Lower lobe of right lung (tissue), 2 donors: ENCODE measurements around the gene DDX43. TPM values are rescaled to one million over a fixed set of nuclear protein-coding genes. Genes with fewer than 3 reads are reported as not detected.

Experiments used
- ATAC-seq, 2 donors: fragments of 200-7000 bp; cut with Tn5 transposase; one replicate each; pipeline ENCODE4 v1.9.1; 2020 to 2022; ENCODE audit warnings: mild to moderate bottlenecking in 2 of 2, moderate library complexity in 2 of 2
- DNase-seq: peaks from one replicate; pipeline ENCODE4 v3.0.0-alpha.2; 2020
- H3K27ac ChIP-seq: fragments of 200-600 bp; one replicate; pipeline ENCODE4 v1.8.0; 2022
- H3K27me3 ChIP-seq: fragments of 200-600 bp; one replicate; pipeline ENCODE4 v1.8.0; 2022; ENCODE audit warnings: low read depth
- H3K36me3 ChIP-seq: fragments of 200-600 bp; one replicate; pipeline ENCODE4 v1.8.0; 2022; ENCODE audit warnings: mild to moderate bottlenecking
- H3K4me1 ChIP-seq: fragments of 200-600 bp; one replicate; pipeline ENCODE4 v1.8.0; 2022
- H3K4me3 ChIP-seq: fragments of 200-600 bp; one replicate; pipeline ENCODE4 v1.8.0; 2022; ENCODE audit warnings: mild to moderate bottlenecking
- H3K9me3 ChIP-seq: fragments of 200-600 bp; one replicate; pipeline ENCODE4 v1.8.0; 2022
- CTCF ChIP-seq: fragments of 200-600 bp; IDR thresholded peaks from one replicate; pipeline ENCODE4 v1.8.0; 2022; ENCODE audit warnings: antibody characterized with exemption, mild to moderate bottlenecking
- intact Hi-C: fragments of 100-400 bp; cut with DNase I; formaldehyde crosslinking; loops from one replicate; pipeline ENCODE4 v1.11.0; 2022
- long read RNA-seq: library from polyadenylated mRNA; unstranded; transcript quantifications from one replicate; pipeline ENCODE4 v2.0.0, GENCODE V29; 2021
- total RNA-seq: library from RNA; stranded (reverse); fragmentation: NEBNext Ultra II Directional; extraction: Animal tissue kit (Norgen Biotek cat#: 25700); gene quantifications from one replicate; pipeline ENCODE4 v1.2.1, GENCODE V29; 2021
- donor health status: DM: no; HTN: yes; CAD: no; lungs with severe emphysema.

DDX43 gene
- total RNA-seq: 1.9 TPM
- long read RNA-seq, partial matches to known transcripts: 0 of 6 reads
- long read RNA-seq, other reads (novel, unspliced or antisense): 4 of 6 reads

DNA sequence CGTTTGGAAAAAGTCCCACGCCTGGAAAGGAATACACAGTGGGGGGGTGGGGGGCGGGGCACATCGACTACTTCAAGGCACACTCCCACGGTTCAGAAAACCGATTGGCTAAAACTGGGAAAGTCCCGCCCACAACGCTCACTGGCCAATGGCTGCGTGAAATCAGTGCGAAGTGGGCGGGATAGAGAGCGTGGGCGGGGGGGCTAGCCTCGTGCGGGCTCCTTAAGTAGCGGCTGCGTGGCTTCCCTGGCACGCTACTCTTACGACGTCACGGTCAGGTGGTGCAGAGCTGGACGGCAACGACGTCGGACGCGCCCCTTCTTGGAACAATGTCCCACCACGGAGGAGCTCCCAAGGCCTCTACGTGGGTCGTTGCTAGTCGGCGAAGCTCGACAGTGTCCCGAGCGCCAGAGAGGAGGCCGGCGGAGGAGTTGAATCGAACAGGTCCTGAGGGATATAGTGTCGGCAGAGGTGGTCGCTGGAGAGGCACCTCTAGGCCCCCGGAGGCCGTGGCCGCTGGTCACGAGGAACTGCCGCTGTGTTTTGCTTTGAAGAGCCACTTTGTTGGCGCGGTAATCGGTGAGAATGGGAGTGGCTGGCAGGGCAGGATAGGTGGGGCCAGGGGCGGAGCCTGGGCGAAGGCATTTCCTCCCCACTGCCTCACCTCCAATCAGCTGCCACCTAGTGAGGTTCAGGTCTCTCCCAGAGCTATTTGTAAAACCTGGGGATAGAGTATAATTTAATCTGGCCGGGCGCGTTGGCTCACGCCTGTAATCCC lies at the start of gene DDX43:
TSS of gene DDX43 (plus strand) at position 252 of the 778 bp plus-strand sequence. CDS start at position 330, 78 bp downstream.
- ATAC-seq (peak; percentile 56 to 92), DNase-seq (peak; percentile 81)
- intact Hi-C loops: no loop called here
- Histone ChIP-seq H3K27me3 (no peaks in the 10 kb centered on the region), H3K9me3 (no peaks in the 10 kb centered on the region), H3K36me3 (no peaks in the 10 kb centered on the region), H3K4me1 (no peaks in the 10 kb centered on the region), H3K4me3 (peak within 1 kb of the TSS; percentile 40), H3K27ac (peak within 1 kb of the TSS; percentile 81)
- TF ChIP-seq CTCF: no peak

GRCh38 chr6:73348550-73349204 lies 46.0 kb upstream of the DDX43 start:
- ATAC-seq: no peak
- peaks cover 22% of the 10 kb centered on the region for H3K27me3 ChIP-seq
- H3K4me1 ChIP-seq: no peaks in the 10 kb centered on the region
- H3K27ac ChIP-seq: no peak overlapping the region
- no peaks in the 10 kb centered on the region for H3K36me3 ChIP-seq
- H3K4me3 ChIP-seq: no peak overlapping the region
- TF ChIP-seq CTCF: no peak
- intact Hi-C loops: no loop called here
- no peaks in the 10 kb centered on the region for H3K9me3 ChIP-seq
- no peak for DNase-seq

DNA sequence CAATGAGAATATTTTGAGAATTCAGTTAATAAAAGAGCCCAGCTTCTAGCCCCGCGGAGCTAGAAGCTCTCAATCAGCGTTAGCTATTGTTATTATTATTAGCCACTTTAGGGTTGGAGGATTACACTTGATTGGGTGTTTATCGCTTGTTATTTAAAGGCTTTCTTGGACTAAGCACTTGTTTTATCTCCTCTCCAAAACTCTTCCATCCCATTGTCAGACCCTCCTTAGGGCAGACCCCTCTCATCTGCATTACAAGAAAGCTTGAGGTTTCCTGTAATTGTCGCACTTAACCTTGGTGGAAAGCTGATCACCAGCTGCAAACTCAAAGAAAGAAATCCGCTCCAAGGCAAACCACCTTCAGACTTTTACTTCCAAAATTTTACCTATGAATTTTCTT lies 45.3 kb upstream of the DDX43 start:
- H3K4me3 ChIP-seq: no peak overlapping the region
- no peaks in the 10 kb centered on the region for H3K36me3 ChIP-seq
- H3K27ac ChIP-seq: no peak overlapping the region
- no peak for TF ChIP-seq CTCF
- no peak for DNase-seq
- H3K9me3 ChIP-seq: no peaks in the 10 kb centered on the region
- intact Hi-C loops: no loop called here
- ATAC-seq: no peak
- peaks cover 22% of the 10 kb centered on the region for H3K27me3 ChIP-seq
- no peaks in the 10 kb centered on the region for H3K4me1 ChIP-seq

DNA sequence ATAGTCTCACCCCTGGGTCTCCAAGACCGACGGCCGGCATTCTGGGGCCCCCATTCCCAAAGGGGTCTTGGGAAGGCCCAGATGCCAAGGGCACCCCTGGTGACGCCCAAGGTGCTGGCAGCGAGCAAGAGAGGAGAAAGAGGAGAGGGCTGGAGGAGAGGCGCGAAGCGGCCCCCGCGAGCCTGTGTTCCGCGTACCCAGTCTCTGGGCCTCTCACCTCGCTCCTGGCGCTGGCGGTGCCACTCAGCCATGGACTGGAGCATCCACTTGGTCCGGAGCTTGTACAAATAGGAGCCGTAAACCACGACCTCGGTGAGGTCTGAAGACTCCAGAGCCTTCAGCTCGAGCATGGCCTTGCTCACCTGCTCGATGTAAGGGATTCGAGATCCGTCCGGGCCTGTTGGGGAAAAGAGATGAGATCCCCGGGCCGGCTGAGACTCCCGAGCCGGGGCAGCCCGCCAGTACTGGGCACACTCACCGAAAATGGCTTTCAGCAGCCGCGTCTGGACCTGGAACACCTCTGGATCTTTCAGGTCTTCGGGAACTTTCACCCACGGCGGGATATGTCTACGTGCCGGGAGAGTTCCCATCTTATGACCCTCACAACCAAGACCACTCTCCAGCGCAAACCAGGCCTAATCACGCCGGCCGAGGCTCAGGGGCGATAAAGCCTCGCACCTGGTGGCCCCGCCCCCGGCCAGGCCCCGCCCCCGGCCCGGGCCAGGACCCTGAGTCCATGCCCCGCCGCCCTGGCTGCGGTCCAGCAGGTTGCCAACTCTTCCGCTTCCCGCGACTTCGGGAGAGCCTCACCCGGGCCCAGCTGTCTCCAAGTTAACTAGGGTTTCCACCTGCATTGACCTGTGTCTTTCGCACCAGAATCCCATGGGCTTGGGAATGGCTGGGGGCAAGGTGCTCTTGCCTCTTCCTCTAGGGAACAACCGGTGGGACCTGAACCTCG lies 40.7 kb upstream of the DDX43 start, which contains the start of gene DPPA5:
TSS of gene DPPA5 (minus strand) at position 641 of the 958 bp plus-strand sequence. CDS start at position 590, 51 bp downstream.
- H3K4me3 ChIP-seq: no peak within 1 kb of the TSS
- peaks cover 13% of the 10 kb centered on the region for H3K27me3 ChIP-seq
- H3K4me1 ChIP-seq: no peaks in the 10 kb centered on the region
- intact Hi-C loops: no loop called here
- no peak for TF ChIP-seq CTCF
- DNase-seq: no peak
- no peak within 1 kb of the TSS for H3K27ac ChIP-seq
- H3K36me3 ChIP-seq: no peaks in the 10 kb centered on the region
- H3K9me3 ChIP-seq: no peaks in the 10 kb centered on the region
- peak in 1 of 2 donors; percentile 34 for ATAC-seq

- H3K27ac ChIP-seq: no peak within 1 kb of the TSS
- no peaks in the 10 kb centered on the region for H3K9me3 ChIP-seq
- no peaks in the 10 kb centered on the region for H3K4me1 ChIP-seq
- H3K4me3 ChIP-seq: no peak within 1 kb of the TSS
- DNase-seq: no peak
- no peak for TF ChIP-seq CTCF
- no peaks in the 10 kb centered on the region for H3K27me3 ChIP-seq
- no peaks in the 10 kb centered on the region for H3K36me3 ChIP-seq
- intact Hi-C loops: no loop called here
- ATAC-seq: no peak
These were observed 32.3 kb upstream of the DDX43 start, which contains the start of gene KHDC3L for GRCh38 chr6:73362358-73362757. Gene KHDC3L, plus strand, starts transcription at chr6:73362658. Its CDS starts 72 bp downstream, at chr6:73362730.
